GM19395 (cell line): ENCODE measurements around the gene CSRNP3.

Experiments
- ATAC-seq: cut with Tn5 transposase; IDR thresholded peaks from one replicate; pipeline ENCODE4 v1.9.1; 2021; ENCODE audit warnings: mild to moderate bottlenecking, moderate library complexity; ENCODE audit not compliant: unreplicated experiment

The CSRNP3 gene, protein sequence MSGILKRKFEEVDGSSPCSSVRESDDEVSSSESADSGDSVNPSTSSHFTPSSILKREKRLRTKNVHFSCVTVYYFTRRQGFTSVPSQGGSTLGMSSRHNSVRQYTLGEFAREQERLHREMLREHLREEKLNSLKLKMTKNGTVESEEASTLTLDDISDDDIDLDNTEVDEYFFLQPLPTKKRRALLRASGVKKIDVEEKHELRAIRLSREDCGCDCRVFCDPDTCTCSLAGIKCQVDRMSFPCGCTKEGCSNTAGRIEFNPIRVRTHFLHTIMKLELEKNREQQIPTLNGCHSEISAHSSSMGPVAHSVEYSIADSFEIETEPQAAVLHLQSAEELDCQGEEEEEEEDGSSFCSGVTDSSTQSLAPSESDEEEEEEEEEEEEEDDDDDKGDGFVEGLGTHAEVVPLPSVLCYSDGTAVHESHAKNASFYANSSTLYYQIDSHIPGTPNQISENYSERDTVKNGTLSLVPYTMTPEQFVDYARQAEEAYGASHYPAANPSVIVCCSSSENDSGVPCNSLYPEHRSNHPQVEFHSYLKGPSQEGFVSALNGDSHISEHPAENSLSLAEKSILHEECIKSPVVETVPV

DNA sequence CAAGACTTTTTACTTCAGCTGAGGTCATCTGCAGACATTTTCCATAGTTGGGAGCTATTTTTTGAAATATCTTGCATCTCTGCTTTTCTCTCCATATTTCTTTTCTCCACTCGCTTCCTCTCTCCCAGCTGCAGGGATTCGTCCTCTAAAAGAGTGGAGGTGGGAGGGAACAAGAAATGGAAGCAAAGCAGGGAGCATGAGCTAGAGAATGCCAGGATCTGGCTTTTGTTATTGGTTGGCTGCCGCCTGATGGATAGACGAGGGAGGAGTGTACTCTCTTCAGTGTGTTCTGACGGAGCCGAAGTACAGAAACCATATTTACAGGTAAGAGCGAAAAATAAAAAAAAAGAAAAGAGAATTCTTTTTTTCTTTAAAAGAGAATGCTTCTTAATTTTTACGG is at the start of gene CSRNP3:
TSS of gene CSRNP3 (plus strand) at position 282 of the 400 bp plus-strand sequence. CDS start 125,368 bp downstream, outside the sequence.
- no peak for ATAC-seq

DNA sequence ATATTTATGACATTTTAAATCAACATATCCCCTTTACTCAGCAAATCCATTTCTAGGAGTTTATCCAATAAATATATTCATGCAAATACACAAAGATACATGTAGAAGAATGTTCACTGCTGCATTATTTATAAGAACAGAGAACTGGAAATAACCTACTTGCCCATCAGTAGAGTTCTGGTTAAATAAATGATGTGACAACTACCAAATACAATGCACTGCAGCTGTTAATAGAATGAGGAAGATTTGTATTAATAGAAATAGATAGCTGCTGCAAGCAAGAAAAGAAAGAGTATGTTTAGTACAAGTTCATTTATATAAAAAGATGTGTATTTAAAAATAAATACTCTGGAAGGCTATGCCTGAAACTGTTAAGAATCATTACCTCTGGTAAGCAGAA is 49.3 kb upstream of the CSRNP3 start:
- no peak for ATAC-seq

DNA sequence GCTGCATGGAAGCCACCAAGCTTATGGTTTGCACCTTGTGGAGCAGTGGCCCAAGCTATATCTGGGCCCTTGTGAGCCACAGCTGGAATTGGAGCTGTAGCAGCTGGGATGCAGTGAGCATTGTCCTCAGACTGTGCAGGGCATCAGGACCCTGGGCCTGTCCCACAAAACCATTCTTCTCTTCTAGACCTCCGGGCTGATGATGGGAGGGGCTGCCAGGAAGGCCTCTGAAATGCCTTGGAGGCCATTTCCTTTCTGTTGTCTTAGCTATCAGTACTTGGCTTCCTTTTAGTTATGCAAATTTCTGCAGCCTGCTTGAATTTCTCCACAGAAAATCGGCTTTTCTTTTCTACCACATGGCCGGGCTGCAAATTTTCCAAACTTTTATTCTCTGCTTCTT is 46.4 kb upstream of the CSRNP3 start:
- ATAC-seq, result no peak

DNA sequence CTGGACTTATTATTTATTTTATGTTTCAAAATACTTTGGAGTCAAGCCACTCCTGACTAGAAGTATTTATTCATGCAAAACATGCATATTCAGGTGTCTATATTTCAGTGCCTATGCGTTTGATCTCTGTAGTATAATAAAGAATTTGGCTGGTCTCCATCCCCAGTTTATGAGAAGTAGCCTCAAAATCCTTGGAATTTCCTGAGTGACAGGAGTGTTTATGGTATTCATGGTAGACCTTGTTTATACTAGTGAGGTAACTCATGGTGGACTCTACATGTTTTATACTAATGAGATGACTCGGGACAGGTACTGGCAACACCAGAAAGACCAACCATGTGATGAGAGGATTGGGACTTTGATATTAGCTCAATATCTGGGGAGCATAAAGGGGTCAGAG is 43.9 kb upstream of the CSRNP3 start:
- no peak for ATAC-seq

DNA sequence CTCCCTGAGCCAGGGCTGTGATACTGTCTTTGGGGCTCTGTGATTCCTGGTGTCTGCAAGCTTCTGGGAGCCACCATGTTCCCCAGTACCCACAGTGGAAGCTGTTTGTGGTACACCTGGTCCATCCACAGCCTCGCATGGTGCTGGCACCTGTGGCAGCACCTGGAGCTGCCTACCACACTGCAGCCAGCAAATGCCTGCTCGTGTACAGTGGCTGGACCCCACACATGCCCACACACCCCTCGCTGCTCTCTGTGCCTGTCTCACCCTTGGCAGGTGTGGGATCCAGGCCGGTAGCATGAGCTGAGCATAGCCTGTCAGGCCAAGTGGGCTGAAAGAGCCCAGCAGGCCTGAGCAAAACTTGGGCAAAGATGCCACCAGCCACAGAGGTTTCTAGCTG is 41.8 kb upstream of the CSRNP3 start:
- no peak for ATAC-seq

DNA sequence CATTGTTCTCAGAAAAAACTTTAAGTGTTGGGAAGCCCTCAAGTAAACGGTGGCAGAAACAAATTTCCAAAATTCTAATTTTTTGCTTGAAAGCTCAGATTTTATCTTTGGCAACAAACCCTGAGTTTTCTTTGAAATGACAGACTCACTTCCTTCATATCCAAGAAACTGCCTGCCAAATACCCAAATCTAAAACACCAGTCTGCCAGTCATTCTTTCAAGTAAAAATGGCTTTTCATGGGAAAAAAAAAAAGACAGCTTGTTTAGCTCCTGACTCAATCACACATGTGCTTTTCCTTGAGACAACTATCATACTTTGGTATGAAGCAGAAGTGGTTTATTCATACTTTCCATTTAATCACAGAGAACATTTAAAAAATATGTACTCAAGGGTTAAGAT is 40.6 kb upstream of the CSRNP3 start:
- no peak for ATAC-seq

DNA sequence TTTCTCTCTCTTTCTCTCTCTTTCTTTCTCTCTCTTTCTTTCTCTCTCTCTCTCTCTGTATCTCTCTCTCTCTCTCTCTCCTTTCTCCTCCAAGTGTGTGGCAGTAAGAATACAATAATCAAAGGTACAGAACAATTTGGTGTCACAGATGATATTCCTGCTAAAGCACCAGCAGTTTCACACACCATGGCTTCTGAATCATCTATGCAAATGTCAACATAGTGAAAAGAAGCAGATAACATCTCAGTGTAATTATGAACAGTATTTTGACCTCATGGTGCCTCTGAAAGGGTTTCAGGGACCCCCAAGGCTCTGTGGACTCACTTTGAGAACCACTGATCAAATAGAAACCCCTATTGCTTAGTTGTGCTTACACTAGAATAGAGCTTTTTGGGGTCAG is 38.5 kb upstream of the CSRNP3 start:
- no peak for ATAC-seq

DNA sequence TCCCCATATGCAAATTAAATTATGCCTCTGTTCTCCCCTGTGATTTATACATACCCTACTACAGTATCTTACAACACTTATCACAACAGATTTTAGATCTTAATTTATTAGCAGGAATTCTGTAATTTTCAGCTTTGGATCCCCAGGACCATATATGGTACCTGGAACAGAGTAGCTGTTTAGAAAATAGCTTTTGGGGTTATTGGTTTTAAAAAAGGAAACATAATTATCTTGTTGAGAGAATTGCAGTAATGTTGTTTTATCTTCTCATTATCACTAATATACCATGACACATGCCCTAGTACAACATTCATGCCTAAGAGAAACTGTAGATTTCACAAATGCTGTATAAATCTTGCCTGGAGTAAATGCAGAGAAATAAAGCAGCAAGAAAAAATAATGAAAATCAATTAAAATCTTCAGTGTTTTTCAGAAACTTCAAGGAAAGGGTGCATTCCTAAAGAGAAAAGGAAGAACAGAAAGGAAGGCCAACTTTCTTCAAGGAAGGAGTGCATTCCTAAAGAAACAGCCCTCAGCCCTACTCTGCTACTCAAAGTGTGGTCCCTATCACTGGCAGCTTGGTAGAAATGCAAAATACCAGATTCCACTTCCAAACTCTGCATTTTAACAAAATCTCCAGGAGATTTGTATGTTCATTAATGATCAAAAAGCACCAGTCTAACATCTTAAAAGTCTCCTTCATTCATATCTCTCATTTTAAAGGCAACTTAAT is 37.1 kb upstream of the CSRNP3 start:
- no peak for ATAC-seq

DNA sequence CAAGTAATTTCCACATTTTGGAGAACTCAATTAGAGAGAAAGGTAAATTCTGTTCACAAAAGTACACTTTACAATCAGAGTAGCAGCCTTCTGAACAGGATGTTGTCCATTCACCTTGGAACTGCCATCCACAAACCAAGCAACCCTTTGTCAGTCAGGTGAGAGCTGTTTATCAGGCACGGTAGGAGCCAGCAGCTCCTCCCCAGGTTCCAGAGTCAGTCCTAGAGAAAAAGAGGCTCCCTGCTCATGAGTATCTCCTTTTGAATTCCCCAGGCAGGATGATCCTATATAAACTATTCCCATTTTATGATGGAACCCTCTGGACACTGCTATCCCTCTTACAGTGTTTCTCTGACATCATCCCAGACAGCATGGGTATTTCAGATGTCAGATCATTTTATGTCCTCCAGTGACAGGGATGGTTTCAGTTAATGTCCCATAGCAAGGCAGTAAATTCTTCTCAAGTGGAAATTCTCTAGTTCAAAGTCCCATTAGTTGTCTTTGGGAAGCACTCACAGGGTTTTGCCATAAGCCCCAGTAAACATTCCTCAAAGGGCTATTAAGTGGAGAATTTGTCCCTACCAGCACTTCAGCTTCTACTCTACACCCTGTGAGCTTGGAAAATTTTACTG is 34.5 kb upstream of the CSRNP3 start:
- no peak for ATAC-seq

DNA sequence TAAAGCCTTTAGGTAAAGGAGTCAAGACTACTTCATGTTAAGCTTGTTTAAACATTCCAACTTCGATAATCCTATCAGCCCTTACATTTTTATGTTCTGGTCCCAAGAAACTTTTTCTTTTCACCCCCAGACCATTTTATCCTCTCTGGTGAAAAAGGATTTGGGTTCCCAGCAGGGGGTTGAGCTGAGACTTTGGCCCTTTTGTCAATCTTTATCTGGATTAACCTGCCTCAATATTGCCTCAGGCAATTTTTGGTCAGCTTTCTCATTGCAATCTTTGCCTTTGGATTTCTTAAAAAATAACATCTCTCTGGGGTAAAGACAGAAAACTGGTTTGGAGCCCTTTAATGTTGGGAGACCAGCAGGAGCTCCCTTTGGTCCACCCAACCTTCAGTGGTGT is 33.9 kb upstream of the CSRNP3 start:
- ATAC-seq, result no peak

DNA sequence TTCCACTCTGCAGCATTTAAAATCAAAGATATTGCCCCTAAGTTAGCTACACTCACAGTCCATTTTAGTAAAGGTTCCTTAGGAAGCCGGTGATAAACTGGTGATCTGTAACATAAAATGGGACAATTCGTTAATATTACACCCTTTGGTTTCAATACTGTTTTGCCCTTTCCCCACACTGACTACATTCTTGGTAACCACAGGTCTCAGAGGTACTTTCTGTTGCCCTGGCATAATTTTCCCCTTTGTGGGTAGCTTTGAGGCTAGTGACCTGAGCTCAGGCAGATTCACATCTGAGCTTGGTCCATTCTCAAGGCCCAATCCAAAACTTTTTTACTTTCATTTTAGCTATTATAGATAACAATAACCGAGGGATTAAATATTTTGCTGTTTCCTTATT is 32.9 kb upstream of the CSRNP3 start:
- ATAC-seq, result no peak

DNA sequence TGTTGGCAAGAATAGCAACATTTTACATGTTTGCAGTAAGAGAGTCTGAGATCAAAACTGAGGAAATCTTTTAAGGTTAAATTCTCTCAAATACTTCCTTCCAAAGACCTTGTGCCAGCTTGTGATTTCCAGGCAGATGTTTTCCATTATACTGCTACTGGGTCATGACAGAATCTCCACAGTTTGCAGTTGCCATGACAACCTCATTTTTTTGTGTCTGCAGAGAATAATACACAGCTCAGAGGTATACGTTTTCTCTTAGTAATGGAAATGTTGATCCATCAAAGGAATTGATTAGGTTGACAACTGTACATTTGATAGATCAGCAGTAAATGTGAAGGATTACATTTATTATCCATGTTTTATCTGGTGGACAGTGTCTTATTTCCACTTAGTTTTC is 29.1 kb upstream of the CSRNP3 start:
- no peak for ATAC-seq

DNA sequence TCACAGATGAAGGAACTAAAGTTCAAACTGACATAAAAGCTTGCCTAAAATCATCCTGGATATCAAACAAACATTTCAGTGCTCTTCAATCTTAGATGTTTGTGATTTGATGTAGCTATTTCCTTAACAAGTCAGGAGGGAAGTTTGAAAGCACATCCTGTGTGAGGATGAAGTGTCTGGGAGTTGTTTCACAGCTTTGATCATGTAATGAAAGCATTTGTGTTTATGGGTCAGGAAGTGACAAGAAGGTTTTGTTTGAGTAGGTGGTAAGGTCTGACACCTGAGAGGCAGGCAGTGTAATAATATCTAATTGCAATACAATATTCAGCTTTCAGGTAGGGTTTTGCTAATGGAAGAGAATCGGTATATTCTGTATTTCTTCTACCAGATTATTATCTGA is 26.0 kb upstream of the CSRNP3 start:
- no peak for ATAC-seq

DNA sequence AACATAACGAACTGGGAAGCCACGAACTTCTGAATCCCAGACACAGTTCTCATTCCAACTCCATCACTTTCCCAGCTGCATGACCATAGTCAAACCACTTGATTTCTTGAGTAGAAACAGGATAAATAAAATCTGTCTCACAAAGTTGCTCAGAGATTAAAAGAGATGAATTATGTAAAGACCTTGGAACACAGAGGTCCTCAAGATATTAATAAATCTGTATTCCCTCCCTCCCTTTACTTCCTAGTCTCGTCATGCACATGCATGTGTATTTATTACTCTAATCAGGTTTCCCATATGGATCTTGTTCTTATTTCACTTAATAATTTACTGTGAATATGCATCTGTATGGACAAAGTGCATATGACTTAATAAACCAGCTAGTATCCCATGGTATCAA is 21.1 kb upstream of the CSRNP3 start:
- no peak for ATAC-seq

DNA sequence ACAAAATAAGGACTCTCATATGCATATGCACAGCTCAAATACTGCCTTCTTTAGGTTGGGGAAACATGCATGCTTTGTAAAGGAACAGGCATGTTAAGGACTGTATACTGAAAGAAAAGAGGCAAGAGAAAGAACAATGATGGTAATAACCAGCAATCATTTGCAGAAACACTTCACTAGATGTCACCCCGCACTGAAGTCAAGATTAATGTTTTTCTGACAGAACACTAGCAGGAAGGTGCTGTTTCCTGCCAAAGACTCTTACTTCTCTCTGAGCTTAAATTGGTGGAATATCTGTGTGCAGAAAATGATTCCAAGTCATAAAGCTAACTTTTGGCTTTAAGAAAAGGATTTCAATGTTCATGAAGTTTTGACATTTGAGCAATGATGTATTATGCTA is 19.3 kb upstream of the CSRNP3 start:
- ATAC-seq, result no peak

DNA sequence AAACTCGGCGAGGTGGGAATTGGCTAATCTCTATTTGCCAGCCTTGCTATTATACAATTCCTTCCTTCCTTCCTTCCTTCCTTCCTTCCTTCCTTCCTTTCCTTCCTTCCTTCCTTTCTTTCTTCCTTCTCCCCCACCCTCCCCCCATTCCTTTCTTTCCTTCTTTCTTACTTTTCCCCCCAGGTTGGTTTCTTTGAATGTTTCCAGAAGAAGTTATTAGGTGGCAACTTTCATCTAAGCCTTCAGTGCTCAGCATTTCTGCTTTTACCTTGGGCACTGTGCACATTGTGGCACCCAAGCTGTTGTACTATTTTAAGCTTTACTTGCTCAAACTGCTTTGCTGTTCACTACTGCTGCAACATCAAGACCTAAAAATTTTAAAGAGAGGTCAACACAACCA is 17.2 kb upstream of the CSRNP3 start:
- ATAC-seq, result no peak

DNA sequence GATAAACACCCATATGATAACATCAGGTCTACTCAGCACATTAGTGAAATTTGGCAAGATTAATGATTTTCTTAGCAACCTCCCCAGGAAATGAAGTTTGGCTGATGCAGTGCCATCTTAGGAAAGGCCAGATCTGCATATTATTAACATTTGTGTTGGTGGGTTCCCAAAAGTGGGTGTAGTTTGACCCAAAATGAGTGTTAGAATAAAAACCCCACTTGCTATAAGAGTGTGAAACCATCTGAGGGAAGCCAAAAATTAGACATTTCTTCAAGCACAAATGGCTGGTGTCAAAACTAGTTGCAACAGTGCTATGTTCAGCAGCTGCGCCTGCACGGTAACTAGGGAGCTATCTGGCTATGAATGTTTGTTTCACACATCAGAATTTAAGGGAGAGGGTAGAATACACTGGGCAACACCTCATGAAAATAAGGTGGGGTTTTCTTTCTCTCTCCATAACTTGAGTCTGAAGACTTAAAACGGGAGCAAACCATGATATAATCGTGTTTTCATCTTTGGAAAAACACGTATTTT is 15.9 kb upstream of the CSRNP3 start:
- no peak for ATAC-seq

DNA sequence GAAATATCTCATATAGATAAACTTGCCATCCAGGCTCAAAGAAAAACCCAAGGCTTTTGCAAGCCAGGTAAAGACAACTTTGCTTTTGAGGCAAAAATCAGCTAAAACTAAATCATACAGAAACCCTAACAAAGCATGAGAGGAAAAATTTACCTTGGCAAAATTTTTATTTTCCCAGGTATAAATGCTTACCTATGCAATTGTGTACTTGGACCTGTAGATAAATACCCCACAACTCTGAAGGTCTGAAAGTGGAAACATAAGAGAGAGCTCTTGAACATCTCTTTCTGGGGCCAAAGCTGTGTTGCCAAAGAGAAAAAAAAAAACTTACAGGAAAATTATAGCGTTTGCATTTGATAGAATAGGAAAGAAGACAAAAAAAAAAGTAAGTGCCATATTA is 14.6 kb upstream of the CSRNP3 start:
- ATAC-seq, result no peak

DNA sequence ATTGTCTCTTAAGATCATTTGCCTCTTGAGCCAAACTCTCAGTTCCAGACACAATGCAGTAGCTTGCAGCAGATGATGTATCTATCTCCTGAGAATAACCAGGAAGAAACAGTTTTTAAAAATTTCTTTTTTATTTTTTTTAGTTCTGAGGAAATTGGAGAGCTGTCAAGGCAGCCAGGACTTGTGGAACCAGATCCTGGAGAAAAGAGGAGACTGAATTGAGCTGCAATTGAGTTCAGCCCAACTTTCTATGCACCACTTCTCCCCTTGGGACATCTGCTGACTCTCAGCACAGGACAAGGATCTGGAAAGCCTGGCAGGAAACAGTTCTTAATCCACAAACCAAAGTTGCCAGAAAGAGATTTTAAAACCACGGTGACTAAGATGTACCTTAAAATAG is 13.5 kb upstream of the CSRNP3 start:
- no peak for ATAC-seq

DNA sequence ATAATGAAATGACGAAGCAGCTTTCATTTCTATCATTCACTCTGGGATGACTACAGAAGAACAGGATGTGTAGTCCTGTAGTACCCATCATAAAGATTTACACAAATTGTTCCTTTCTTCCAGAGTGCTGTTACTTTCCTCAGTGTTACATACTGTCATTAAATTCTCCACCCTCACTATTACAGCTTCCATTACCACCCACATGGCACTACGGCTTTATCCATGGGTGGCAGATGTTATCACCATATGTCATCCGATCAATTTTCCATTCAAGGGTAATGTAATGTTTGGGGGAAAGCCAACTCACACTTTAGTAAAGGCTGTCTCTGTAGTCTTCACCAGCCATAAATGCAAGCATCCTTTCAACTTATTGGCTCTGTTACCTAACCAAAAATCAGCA is 7.1 kb upstream of the CSRNP3 start:
- no peak for ATAC-seq

DNA sequence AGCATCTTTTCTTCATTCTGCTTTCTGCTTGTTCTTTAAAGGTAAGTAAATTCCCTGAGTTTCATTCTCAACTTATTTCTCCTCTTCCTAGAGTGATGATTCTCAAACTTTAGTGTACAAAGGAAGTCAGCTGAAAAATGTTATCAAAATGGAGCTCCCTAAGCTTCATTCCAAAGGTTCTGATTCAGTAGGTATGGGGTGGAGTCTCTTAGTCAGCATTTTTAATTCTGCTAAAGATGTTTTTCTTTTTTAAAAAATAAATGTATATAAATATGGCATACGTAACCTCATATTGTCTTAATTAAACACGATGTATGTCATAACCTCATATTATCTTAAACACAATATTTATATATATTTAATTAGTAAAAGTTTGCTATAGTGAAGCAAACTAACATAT is 3.1 kb upstream of the CSRNP3 start:
- no peak for ATAC-seq
